ENCODE results near the gene RHOBTB3. TPM values are rescaled to one million over a fixed set of nuclear protein-coding genes. Genes with fewer than 3 reads are reported as not detected.

Gene RHOBTB3
- total RNA-seq, 3 donors from 2014 or later = 56.5 to 85.2 (median 60.4) TPM

DNA sequence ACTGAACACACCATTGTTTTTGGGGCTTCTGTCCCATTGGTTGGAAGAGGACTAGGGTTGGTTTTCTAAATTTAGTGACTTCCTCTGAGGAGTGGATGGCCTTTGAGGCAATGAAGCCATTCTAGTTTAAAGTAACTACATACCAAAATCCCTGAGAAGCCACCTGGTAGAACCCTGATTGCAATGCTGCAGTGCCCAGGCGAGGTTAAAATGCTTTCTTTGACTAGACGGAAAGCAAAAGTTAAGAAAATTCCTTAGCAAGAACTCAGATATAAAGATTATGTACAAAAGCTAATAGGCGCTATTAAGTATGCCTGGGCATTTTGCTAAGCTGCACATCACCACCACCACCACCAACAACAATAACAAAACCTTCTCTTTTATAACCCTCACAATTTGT is 70.8 kb downstream of the RHOBTB3 start:
- no peaks in the 10 kb centered on the region for H3K36me3 ChIP-seq (ENCODE audit: low read depth)
- no peak for TF ChIP-seq CTCF (IDR thresholded peaks at IDR 0.05)
- DNase-seq (no peak), ATAC-seq (no peak)
- H3K9me3 ChIP-seq = no peaks in the 10 kb centered on the region
- no peaks in the 10 kb centered on the region for H3K4me1 ChIP-seq (ENCODE audit: low read depth)
- no peak overlapping the region for H3K4me3 ChIP-seq
- intact Hi-C loops (cut with DNase I, micrococcal nuclease) = no loop called here

DNA sequence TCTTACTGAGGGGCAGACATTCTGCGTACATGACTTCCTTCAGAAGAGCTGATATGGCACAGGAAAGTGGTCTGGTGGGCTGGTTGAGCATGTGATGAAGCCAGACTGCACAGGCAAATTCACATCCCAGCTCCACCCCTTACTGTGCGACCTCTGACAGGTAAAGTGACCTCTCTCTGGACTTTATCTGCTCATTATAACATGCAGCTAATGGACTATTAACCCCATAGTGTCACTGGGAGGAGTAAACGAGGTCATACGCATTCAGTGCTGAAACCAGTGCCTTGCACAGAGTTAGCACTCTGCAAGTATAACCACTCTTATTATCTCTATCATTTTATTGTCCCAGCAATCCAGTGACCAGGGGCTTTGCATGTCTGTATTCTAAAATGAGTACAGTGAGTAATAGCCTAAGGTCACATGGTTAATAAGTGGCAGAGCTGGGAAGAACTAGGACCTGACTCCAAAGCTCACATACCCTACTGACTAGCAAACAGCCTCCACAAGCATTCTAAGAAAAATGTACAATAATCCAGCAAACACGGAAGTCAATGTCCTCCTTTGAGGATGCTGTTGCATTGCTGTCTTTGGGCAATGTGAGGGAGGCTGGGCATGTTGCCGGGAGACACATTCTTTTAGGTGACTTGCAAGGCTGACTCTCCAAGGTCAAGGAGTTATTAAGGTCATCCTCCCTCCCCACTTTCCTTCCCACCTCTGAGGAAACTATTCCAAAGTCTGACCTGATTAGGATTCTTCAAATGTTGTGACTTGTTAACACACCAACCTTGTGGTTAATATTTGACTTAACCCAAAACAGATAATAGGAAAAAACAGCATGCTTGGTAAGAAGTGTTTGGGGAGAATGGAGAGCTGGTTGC is 72.4 kb downstream of the RHOBTB3 start:
- Histone ChIP-seq H3K9me3 (no peaks in the 10 kb centered on the region), H3K36me3 (ENCODE audit: low read depth) (no peaks in the 10 kb centered on the region), H3K4me1 (ENCODE audit: low read depth) (peaks cover 13% of the 10 kb centered on the region), H3K4me3 (no peak overlapping the region)
- DNase-seq (no peak), ATAC-seq (peak; percentile 8)
- intact Hi-C loops (cut with DNase I, micrococcal nuclease) = no loop called here
- no peak for TF ChIP-seq CTCF (IDR thresholded peaks at IDR 0.05)

- DNase-seq = no peak
- no peak overlapping the region for H3K4me3 ChIP-seq
- H3K9me3 ChIP-seq = no peaks in the 10 kb centered on the region
- intact Hi-C loops (cut with DNase I, micrococcal nuclease) = no loop called here
- no peak for TF ChIP-seq CTCF (IDR thresholded peaks at IDR 0.05)
- peaks cover 26% of the 10 kb centered on the region for H3K4me1 ChIP-seq (ENCODE audit: low read depth)
- H3K36me3 ChIP-seq (ENCODE audit: low read depth) = no peaks in the 10 kb centered on the region
- ATAC-seq = no peak
Observed at GRCh38 chr5:95804736-95805539, 73.8 kb downstream of the RHOBTB3 start.

- H3K4me3 ChIP-seq = no peak overlapping the region
- intact Hi-C loops (cut with DNase I, micrococcal nuclease) = no loop called here
- no peaks in the 10 kb centered on the region for H3K9me3 ChIP-seq
- H3K36me3 ChIP-seq (ENCODE audit: low read depth) = no peaks in the 10 kb centered on the region
- ATAC-seq (no peak), DNase-seq (no peak)
- no peak for TF ChIP-seq CTCF (IDR thresholded peaks at IDR 0.05)
- peaks cover 44% of the 10 kb centered on the region for H3K4me1 ChIP-seq (ENCODE audit: low read depth)
Observed at GRCh38 chr5:95806687-95807086, 75.6 kb downstream of the RHOBTB3 start.

DNA sequence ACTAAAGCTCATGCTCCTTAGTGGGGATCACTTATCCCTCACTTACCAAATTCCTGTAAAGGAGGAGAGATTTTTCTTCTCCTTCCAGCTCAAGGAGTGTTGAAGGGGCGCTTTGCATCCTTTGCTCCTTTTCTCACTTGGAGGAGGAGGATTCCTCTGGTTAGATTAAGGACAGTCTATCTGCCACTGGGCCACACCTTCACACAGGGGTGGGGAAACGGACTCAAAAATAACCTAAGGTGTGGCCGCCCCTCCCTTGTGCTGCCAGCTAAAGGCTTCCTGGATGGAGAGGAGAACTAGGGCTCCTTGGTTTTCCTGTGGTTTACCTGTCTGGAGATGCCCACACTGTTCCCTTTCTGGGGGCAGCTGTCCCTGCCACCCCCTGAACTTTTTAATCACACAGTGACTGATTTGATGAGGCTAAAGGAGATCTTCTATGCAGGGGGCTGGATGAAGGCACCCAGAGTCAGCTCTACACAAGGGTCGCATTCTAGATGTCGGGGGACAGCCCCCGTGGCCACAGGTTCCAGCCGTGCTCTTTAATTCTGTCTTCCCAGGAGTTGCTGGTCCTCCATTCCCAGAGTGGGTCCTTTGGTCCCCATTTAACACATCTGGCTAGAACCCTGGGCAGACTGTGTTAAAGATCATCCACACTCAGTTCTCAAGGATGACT is 77.0 kb downstream of the RHOBTB3 start:
- H3K4me1 ChIP-seq (ENCODE audit: low read depth) = peaks cover 53% of the 10 kb centered on the region
- no peak for TF ChIP-seq CTCF (IDR thresholded peaks at IDR 0.05)
- intact Hi-C loops (cut with DNase I, micrococcal nuclease) = no loop called here
- DNase-seq (peak; percentile 81 to 89 (median 82)), ATAC-seq (peak; percentile 77)
- no peak overlapping the region for H3K4me3 ChIP-seq
- no peaks in the 10 kb centered on the region for H3K9me3 ChIP-seq
- no peaks in the 10 kb centered on the region for H3K36me3 ChIP-seq (ENCODE audit: low read depth)

All from mucosa of descending colon (tissue), 3 donors.